ENCODE measurements around the gene CREB3L2.

The CREB3L2 gene

GRCh38 chr7:137871170-137871915 lies 130.5 kb downstream of the CREB3L2 start:
- Histone ChIP-seq H3K27me3 (ENCODE audit: control insufficient read depth, insufficient read depth, low read length) (no peaks in the 10 kb centered on the region), H3K9ac (ENCODE audit: low read depth, low read length) (no peak overlapping the region), H3K9me3 (ENCODE audit: control insufficient read depth, insufficient read depth, low read length) (no peaks in the 10 kb centered on the region), H3K4me1 (ENCODE audit: control insufficient read depth, insufficient read depth, low read length) (peaks cover 13% of the 10 kb centered on the region), H3K36me3 (ENCODE audit: control insufficient read depth, insufficient read depth, low read length) (peaks cover 37% of the 10 kb centered on the region), H3K4me3 (ENCODE audit: low read depth, low read length) (no peak overlapping the region), H3K27ac (ENCODE audit: low read depth, low read length) (no peak overlapping the region)

GRCh38 chr7:137870684-137871083 lies 131.2 kb downstream of the CREB3L2 start:
- H3K4me1 ChIP-seq (ENCODE audit: control insufficient read depth, insufficient read depth, low read length), result peaks cover 13% of the 10 kb centered on the region
- H3K36me3 ChIP-seq (ENCODE audit: control insufficient read depth, insufficient read depth, low read length), result peaks cover 35% of the 10 kb centered on the region
- H3K4me3 ChIP-seq (ENCODE audit: low read depth, low read length), result no peak overlapping the region
- no peak overlapping the region for H3K27ac ChIP-seq (ENCODE audit: low read depth, low read length)
- H3K9me3 ChIP-seq (ENCODE audit: control insufficient read depth, insufficient read depth, low read length), result no peaks in the 10 kb centered on the region
- no peak overlapping the region for H3K9ac ChIP-seq (ENCODE audit: low read depth, low read length)
- no peaks in the 10 kb centered on the region for H3K27me3 ChIP-seq (ENCODE audit: control insufficient read depth, insufficient read depth, low read length)

GRCh38 chr7:137870078-137870477 lies 131.8 kb downstream of the CREB3L2 start:
- Histone ChIP-seq H3K27me3 (ENCODE audit: control insufficient read depth, insufficient read depth, low read length) (no peaks in the 10 kb centered on the region), H3K4me3 (ENCODE audit: low read depth, low read length) (no peak overlapping the region), H3K9me3 (ENCODE audit: control insufficient read depth, insufficient read depth, low read length) (no peaks in the 10 kb centered on the region), H3K4me1 (ENCODE audit: control insufficient read depth, insufficient read depth, low read length) (peaks cover 7% of the 10 kb centered on the region), H3K9ac (ENCODE audit: low read depth, low read length) (no peak overlapping the region), H3K27ac (ENCODE audit: low read depth, low read length) (no peak overlapping the region), H3K36me3 (ENCODE audit: control insufficient read depth, insufficient read depth, low read length) (peaks cover 34% of the 10 kb centered on the region)

- Histone ChIP-seq H3K27ac (ENCODE audit: low read depth, low read length) (no peak overlapping the region), H3K4me1 (ENCODE audit: control insufficient read depth, insufficient read depth, low read length) (peaks cover 4% of the 10 kb centered on the region), H3K36me3 (ENCODE audit: control insufficient read depth, insufficient read depth, low read length) (peaks cover 37% of the 10 kb centered on the region), H3K4me3 (ENCODE audit: low read depth, low read length) (no peak overlapping the region), H3K27me3 (ENCODE audit: control insufficient read depth, insufficient read depth, low read length) (no peaks in the 10 kb centered on the region), H3K9ac (ENCODE audit: low read depth, low read length) (no peak overlapping the region), H3K9me3 (ENCODE audit: control insufficient read depth, insufficient read depth, low read length) (no peaks in the 10 kb centered on the region)
These were observed 132.6 kb downstream of the CREB3L2 start for GRCh38 chr7:137869260-137869659.

- Histone ChIP-seq H3K27me3 (ENCODE audit: control insufficient read depth, insufficient read depth, low read length) (no peaks in the 10 kb centered on the region), H3K4me3 (ENCODE audit: low read depth, low read length) (no peak overlapping the region), H3K9ac (ENCODE audit: low read depth, low read length) (no peak overlapping the region), H3K36me3 (ENCODE audit: control insufficient read depth, insufficient read depth, low read length) (peaks cover 21% of the 10 kb centered on the region), H3K4me1 (ENCODE audit: control insufficient read depth, insufficient read depth, low read length) (no peaks in the 10 kb centered on the region), H3K27ac (ENCODE audit: low read depth, low read length) (no peak overlapping the region), H3K9me3 (ENCODE audit: control insufficient read depth, insufficient read depth, low read length) (no peaks in the 10 kb centered on the region)
These were observed 134.6 kb downstream of the CREB3L2 start for GRCh38 chr7:137867289-137867688.

- no peak overlapping the region for H3K4me3 ChIP-seq (ENCODE audit: low read depth, low read length)
- H3K27me3 ChIP-seq (ENCODE audit: control insufficient read depth, insufficient read depth, low read length), result no peaks in the 10 kb centered on the region
- no peaks in the 10 kb centered on the region for H3K4me1 ChIP-seq (ENCODE audit: control insufficient read depth, insufficient read depth, low read length)
- H3K9me3 ChIP-seq (ENCODE audit: control insufficient read depth, insufficient read depth, low read length), result no peaks in the 10 kb centered on the region
- no peak overlapping the region for H3K27ac ChIP-seq (ENCODE audit: low read depth, low read length)
- H3K36me3 ChIP-seq (ENCODE audit: control insufficient read depth, insufficient read depth, low read length), result peaks cover 21% of the 10 kb centered on the region
- H3K9ac ChIP-seq (ENCODE audit: low read depth, low read length), result no peak overlapping the region
These were observed 136.1 kb downstream of the CREB3L2 start for GRCh38 chr7:137865764-137866163.

- no peak overlapping the region for H3K4me3 ChIP-seq (ENCODE audit: low read depth, low read length)
- H3K27me3 ChIP-seq (ENCODE audit: control insufficient read depth, insufficient read depth, low read length), result no peaks in the 10 kb centered on the region
- no peaks in the 10 kb centered on the region for H3K9me3 ChIP-seq (ENCODE audit: control insufficient read depth, insufficient read depth, low read length)
- H3K36me3 ChIP-seq (ENCODE audit: control insufficient read depth, insufficient read depth, low read length), result peaks cover 21% of the 10 kb centered on the region
- no peaks in the 10 kb centered on the region for H3K4me1 ChIP-seq (ENCODE audit: control insufficient read depth, insufficient read depth, low read length)
- no peak overlapping the region for H3K27ac ChIP-seq (ENCODE audit: low read depth, low read length)
- H3K9ac ChIP-seq (ENCODE audit: low read depth, low read length), result no peak overlapping the region
These were observed 138.9 kb downstream of the CREB3L2 start for GRCh38 chr7:137862964-137863363.

- Histone ChIP-seq H3K4me3 (ENCODE audit: low read depth, low read length) (no peak overlapping the region), H3K27ac (ENCODE audit: low read depth, low read length) (no peak overlapping the region), H3K36me3 (ENCODE audit: control insufficient read depth, insufficient read depth, low read length) (peaks cover 21% of the 10 kb centered on the region), H3K4me1 (ENCODE audit: control insufficient read depth, insufficient read depth, low read length) (no peaks in the 10 kb centered on the region), H3K9ac (ENCODE audit: low read depth, low read length) (no peak overlapping the region), H3K27me3 (ENCODE audit: control insufficient read depth, insufficient read depth, low read length) (no peaks in the 10 kb centered on the region), H3K9me3 (ENCODE audit: control insufficient read depth, insufficient read depth, low read length) (no peaks in the 10 kb centered on the region)
These were observed 139.5 kb downstream of the CREB3L2 start for GRCh38 chr7:137862358-137862757.

- Histone ChIP-seq H3K27me3 (ENCODE audit: control insufficient read depth, insufficient read depth, low read length) (no peaks in the 10 kb centered on the region), H3K4me3 (ENCODE audit: low read depth, low read length) (no peak overlapping the region), H3K9ac (ENCODE audit: low read depth, low read length) (no peak overlapping the region), H3K36me3 (ENCODE audit: control insufficient read depth, insufficient read depth, low read length) (peaks cover 13% of the 10 kb centered on the region; the same call in 1 of the 2 replicates), H3K27ac (ENCODE audit: low read depth, low read length) (no peak overlapping the region), H3K9me3 (ENCODE audit: control insufficient read depth, insufficient read depth, low read length) (no peaks in the 10 kb centered on the region), H3K4me1 (ENCODE audit: control insufficient read depth, insufficient read depth, low read length) (no peaks in the 10 kb centered on the region)
These were observed 141.3 kb downstream of the CREB3L2 start for GRCh38 chr7:137860542-137860941.

GRCh38 chr7:137853053-137853452 lies 148.8 kb downstream of the CREB3L2 start:
- Histone ChIP-seq H3K9ac (ENCODE audit: low read depth, low read length) (no peak overlapping the region), H3K4me1 (ENCODE audit: control insufficient read depth, insufficient read depth, low read length) (no peaks in the 10 kb centered on the region), H3K27me3 (ENCODE audit: control insufficient read depth, insufficient read depth, low read length) (peaks cover 16% of the 10 kb centered on the region), H3K27ac (ENCODE audit: low read depth, low read length) (no peak overlapping the region), H3K9me3 (ENCODE audit: control insufficient read depth, insufficient read depth, low read length) (no peaks in the 10 kb centered on the region), H3K4me3 (ENCODE audit: low read depth, low read length) (no peak overlapping the region), H3K36me3 (ENCODE audit: control insufficient read depth, insufficient read depth, low read length) (no peaks in the 10 kb centered on the region)

- Histone ChIP-seq H3K9me3 (ENCODE audit: control insufficient read depth, insufficient read depth, low read length) (no peaks in the 10 kb centered on the region), H3K27me3 (ENCODE audit: control insufficient read depth, insufficient read depth, low read length) (peaks cover 26% of the 10 kb centered on the region), H3K27ac (ENCODE audit: low read depth, low read length) (no peak overlapping the region), H3K4me1 (ENCODE audit: control insufficient read depth, insufficient read depth, low read length) (no peaks in the 10 kb centered on the region), H3K9ac (ENCODE audit: low read depth, low read length) (no peak overlapping the region), H3K36me3 (ENCODE audit: control insufficient read depth, insufficient read depth, low read length) (no peaks in the 10 kb centered on the region), H3K4me3 (ENCODE audit: low read depth, low read length) (no peak overlapping the region)
These were observed 149.8 kb downstream of the CREB3L2 start for GRCh38 chr7:137852108-137852507.

Data from HUES48 (cell line).